DND-41 (cell line): ENCODE data around the gene LYRM4.

Source experiments
- EZH2 ChIP-seq: IDR thresholded peaks from 3 replicates; pipeline ENCODE4 v1.6.1; 2012; ENCODE audit warnings: borderline replicate concordance, low read depth, mild to moderate bottlenecking, moderate library complexity, low read length, inconsistent platforms; ENCODE audit not compliant: severe bottlenecking
- TF ChIP-seq, protein P1 (sequence below): IDR thresholded peaks from 2 replicates; pipeline ENCODE4 v1.5.1; 2012; ENCODE audit warnings: borderline replicate concordance, low read length, moderate library complexity, mild to moderate bottlenecking; ENCODE audit not compliant: poor library complexity, severe bottlenecking; ENCODE audit errors: extremely low read depth

DNA sequence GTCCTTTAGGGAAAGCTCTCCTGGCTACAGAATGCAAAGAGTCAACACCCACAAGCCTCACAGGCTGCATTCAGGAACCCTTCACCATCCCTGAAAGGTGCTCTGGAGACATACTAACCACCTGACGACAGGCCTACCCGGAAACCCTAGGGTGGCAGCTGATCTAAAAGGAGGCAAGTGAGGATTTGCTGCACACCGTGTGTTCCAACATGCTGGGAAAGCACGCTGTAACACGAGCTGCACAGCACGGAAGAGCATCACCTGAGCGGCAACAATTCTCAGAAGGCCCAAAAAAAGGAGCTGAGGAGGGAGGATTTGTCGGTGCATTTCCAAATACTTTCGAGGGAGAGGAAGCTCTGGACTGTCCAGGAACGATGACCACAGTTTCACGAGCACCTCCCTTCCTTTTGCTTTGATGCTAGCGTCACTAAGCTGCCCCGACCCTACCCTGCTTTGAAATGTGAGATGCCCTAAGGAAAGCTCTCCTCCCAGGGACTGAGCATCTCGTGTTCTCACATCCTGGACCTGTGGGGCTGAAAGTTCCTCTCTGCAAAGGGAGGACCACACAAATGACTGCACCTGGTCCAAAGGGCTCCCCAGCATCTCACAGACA is 88.6 kb downstream of the LYRM4 start:
- TF ChIP-seq, protein P1, sequence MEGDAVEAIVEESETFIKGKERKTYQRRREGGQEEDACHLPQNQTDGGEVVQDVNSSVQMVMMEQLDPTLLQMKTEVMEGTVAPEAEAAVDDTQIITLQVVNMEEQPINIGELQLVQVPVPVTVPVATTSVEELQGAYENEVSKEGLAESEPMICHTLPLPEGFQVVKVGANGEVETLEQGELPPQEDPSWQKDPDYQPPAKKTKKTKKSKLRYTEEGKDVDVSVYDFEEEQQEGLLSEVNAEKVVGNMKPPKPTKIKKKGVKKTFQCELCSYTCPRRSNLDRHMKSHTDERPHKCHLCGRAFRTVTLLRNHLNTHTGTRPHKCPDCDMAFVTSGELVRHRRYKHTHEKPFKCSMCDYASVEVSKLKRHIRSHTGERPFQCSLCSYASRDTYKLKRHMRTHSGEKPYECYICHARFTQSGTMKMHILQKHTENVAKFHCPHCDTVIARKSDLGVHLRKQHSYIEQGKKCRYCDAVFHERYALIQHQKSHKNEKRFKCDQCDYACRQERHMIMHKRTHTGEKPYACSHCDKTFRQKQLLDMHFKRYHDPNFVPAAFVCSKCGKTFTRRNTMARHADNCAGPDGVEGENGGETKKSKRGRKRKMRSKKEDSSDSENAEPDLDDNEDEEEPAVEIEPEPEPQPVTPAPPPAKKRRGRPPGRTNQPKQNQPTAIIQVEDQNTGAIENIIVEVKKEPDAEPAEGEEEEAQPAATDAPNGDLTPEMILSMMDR, result no peak
- no peak for TF ChIP-seq EZH2
